ENCODE data around the gene GAS2L2. TPM values are rescaled to one million over a fixed set of nuclear protein-coding genes. Genes with fewer than 3 reads are reported as not detected.
"Not testable (repeated sequence)": the region's sequence is repeated elsewhere in the genome, so short reads cannot be mapped to it uniquely, and the experiment has no call there.

GAS2L2 gene
- polyA plus RNA-seq, 4 donors = 0.05 to 0.07 TPM; not detected in 2

GRCh38 chr17:35703308-35703707, 49.7 kb downstream of the GAS2L2 start:
- DNase-seq (ENCODE audit: low read depth in 4 of 4, low spot score in 3 of 4) = not testable (repeated sequence)

GRCh38 chr17:35701491-35701890, 51.5 kb downstream of the GAS2L2 start:
- no peak for DNase-seq (ENCODE audit: low read depth in 4 of 4, low spot score in 3 of 4)

- DNase-seq (ENCODE audit: low read depth in 4 of 4, low spot score in 3 of 4) = no peak
Observed at GRCh38 chr17:35700150-35700549, 52.9 kb downstream of the GAS2L2 start.

GRCh38 chr17:35698800-35699199, 54.2 kb downstream of the GAS2L2 start:
- DNase-seq (ENCODE audit: low read depth in 4 of 4, low spot score in 3 of 4) = no peak

- DNase-seq (ENCODE audit: low read depth in 4 of 4, low spot score in 3 of 4) = no peak
Observed at GRCh38 chr17:35695613-35696012, 57.4 kb downstream of the GAS2L2 start.

- DNase-seq (ENCODE audit: low read depth in 4 of 4, low spot score in 3 of 4) = no peak
Observed at GRCh38 chr17:35694906-35695305, 58.1 kb downstream of the GAS2L2 start.

Other genes with a start within 250 kb of the GAS2L2 start
- under 1 TPM; 0.10 to 0.21 (median 0.13) TPM for gene SLFN12L, start 215.6 kb downstream of the GAS2L2 start, polyA plus RNA-seq (ENCODE audit: insufficient read length in 4 of 4)
- gene SLFN14, start 192.4 kb downstream of the GAS2L2 start, polyA plus RNA-seq (ENCODE audit: insufficient read length in 4 of 4) = under 1 TPM; 0.15 to 0.32 (median 0.21) TPM
- 10 to 100 TPM; 11.8 to 14.9 (median 13.4) TPM for gene PEX12, start 174.7 kb downstream of the GAS2L2 start, polyA plus RNA-seq (ENCODE audit: insufficient read length in 4 of 4)
- gene AP2B1, start 165.9 kb downstream of the GAS2L2 start, polyA plus RNA-seq (ENCODE audit: insufficient read length in 4 of 4) = 100 to 1,000 TPM; 119 to 139 (median 134) TPM
- 10 to 100 TPM; 12.2 to 14.0 (median 12.5) TPM for gene RASL10B, start 21.6 kb downstream of the GAS2L2 start, polyA plus RNA-seq (ENCODE audit: insufficient read length in 4 of 4)
- under 1 TPM in 3 of 4 donors, not detected in 1; 0.08 to 0.22 (median 0.20) TPM for gene C17orf50, start 7.6 kb upstream of the GAS2L2 start, polyA plus RNA-seq (ENCODE audit: insufficient read length in 4 of 4)
- gene MMP28, start 42.4 kb upstream of the GAS2L2 start, polyA plus RNA-seq (ENCODE audit: insufficient read length in 4 of 4) = 1 to 10 TPM; 1.3 to 2.2 (median 1.5) TPM
- gene TAF15, start 56.2 kb upstream of the GAS2L2 start, polyA plus RNA-seq (ENCODE audit: insufficient read length in 4 of 4) = 100 to 1,000 TPM; 194 to 227 (median 224) TPM
- gene HEATR9, start 115.7 kb upstream of the GAS2L2 start, polyA plus RNA-seq (ENCODE audit: insufficient read length in 4 of 4) = under 1 TPM in 2 of 4 donors, not detected in 2; 0.06 to 0.10 TPM
- gene CCL5, start 127.1 kb upstream of the GAS2L2 start, polyA plus RNA-seq (ENCODE audit: insufficient read length in 4 of 4) = 1 to 10 TPM in 3 of 4 donors, under 1 TPM in 1; 1.00 to 2.1 (median 1.5) TPM
- 1 to 10 TPM; 1.5 to 4.2 (median 2.7) TPM for gene RDM1, start 177.5 kb upstream of the GAS2L2 start, polyA plus RNA-seq (ENCODE audit: insufficient read length in 4 of 4)
- gene LYZL6, start 190.5 kb upstream of the GAS2L2 start, polyA plus RNA-seq (ENCODE audit: insufficient read length in 4 of 4) = not detected
- gene CCL16, start 228.3 kb upstream of the GAS2L2 start, polyA plus RNA-seq (ENCODE audit: insufficient read length in 4 of 4) = under 1 TPM; 0.09 to 0.39 (median 0.20) TPM
- 10 to 100 TPM; 15.2 to 27.2 (median 18.9) TPM for gene CCL14, start 233.5 kb upstream of the GAS2L2 start, polyA plus RNA-seq (ENCODE audit: insufficient read length in 4 of 4)
- gene CCL15, start 248.3 kb upstream of the GAS2L2 start, polyA plus RNA-seq (ENCODE audit: insufficient read length in 4 of 4) = 10 to 100 TPM in 1 of 4 donors, 1 to 10 TPM in 3; 7.7 to 10.0 (median 8.3) TPM

All from right renal pelvis (tissue), 4 donors.